ENCODE measurements around the gene PARVA.

DNA sequence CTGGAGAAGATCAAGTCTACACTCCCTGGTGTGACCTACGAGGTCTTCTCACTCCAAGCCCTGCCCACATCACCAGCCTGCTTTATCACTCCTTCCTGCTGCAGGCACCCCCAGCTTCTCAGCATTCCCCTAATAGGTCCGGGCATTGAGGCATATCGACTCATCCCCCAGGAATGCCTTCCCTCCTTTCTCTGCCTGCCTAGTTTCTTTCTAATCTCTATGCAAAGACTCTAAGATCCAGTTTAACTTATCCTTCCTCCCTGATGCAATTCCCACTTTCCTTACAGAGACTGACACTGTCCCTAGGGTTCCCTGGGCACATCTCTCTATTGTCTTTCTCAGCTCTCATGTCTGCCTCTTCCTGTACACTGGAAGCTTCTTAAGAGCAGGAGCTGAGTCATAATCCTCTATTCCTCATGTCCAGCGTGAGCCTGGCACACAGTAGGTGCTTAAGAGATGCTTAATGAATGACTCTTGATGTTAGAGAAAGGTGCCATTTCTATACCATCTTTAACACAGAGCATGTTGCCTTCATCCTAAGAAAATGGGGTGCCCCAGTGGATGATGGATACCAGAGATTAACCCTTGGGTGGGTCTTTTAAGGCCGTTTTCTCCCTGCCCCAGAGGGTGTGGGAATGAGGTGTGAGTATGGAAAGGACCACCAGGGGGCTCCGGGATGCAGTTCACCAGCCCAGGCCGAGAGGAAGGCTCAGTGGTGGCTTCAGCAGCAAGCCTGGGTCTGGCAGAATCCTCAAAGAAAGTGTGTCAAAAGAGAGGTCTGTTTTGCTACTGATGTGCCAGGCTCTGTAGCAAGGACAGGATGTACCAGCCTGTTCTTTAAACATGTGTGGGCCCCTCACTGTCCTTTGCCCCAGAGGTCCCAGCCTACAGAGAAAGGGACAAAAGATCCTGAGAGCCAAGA lies 34.7 kb downstream of the PARVA start:
- TF ChIP-seq POLR2AphosphoS5 (IDR thresholded peaks at IDR 0.05) = peak; percentile 96
- TF ChIP-seq, protein P1, sequence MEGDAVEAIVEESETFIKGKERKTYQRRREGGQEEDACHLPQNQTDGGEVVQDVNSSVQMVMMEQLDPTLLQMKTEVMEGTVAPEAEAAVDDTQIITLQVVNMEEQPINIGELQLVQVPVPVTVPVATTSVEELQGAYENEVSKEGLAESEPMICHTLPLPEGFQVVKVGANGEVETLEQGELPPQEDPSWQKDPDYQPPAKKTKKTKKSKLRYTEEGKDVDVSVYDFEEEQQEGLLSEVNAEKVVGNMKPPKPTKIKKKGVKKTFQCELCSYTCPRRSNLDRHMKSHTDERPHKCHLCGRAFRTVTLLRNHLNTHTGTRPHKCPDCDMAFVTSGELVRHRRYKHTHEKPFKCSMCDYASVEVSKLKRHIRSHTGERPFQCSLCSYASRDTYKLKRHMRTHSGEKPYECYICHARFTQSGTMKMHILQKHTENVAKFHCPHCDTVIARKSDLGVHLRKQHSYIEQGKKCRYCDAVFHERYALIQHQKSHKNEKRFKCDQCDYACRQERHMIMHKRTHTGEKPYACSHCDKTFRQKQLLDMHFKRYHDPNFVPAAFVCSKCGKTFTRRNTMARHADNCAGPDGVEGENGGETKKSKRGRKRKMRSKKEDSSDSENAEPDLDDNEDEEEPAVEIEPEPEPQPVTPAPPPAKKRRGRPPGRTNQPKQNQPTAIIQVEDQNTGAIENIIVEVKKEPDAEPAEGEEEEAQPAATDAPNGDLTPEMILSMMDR (IDR thresholded peaks at IDR 0.05) = peak; percentile 66 to 93 (median 86)
- TF ChIP-seq POLR2A (IDR thresholded peaks at IDR 0.05) = no peak
- peak; percentile 80 for TF ChIP-seq EP300 (IDR thresholded peaks at IDR 0.05)

Measured in gastroesophageal sphincter (tissue), 3 donors.